Liver (tissue), 9 donors: Measurements from ENCODE around the gene BUB3. TPM values are rescaled to one million over a fixed set of nuclear protein-coding genes. Genes with fewer than 3 reads are reported as not detected.

ENCODE experiments used
- DNase-seq: peaks from one replicate; pipeline ENCODE4 v3.0.0-alpha.2; 2017; ENCODE audit warnings: low spot score
- H3K27ac ChIP-seq, 2 donors: one replicate each; pipeline ENCODE4 v1.7.0; 2013; ENCODE audit warnings: inconsistent platforms in 2 of 2, low read length in 2 of 2, control low read depth in 1 of 2, low read depth in 1 of 2, mild to moderate bottlenecking in 1 of 2
- H3K27me3 ChIP-seq, 4 donors: one replicate each; pipeline versions ENCODE4 v1.6.1 to v1.7.0; 2013; ENCODE audit warnings: low read length in 3 of 4, inconsistent platforms in 1 of 4, mild to moderate bottlenecking in 1 of 4, moderate library complexity in 1 of 4; ENCODE audit not compliant: control insufficient read depth in 4 of 4, insufficient read depth in 4 of 4
- H3K36me3 ChIP-seq, 4 donors: one replicate each; pipeline versions ENCODE4 v1.6.1 to v1.7.0; 2013; ENCODE audit warnings: low read length in 3 of 4, mild to moderate bottlenecking in 3 of 4, low read depth in 1 of 4, moderate library complexity in 1 of 4; ENCODE audit not compliant: control insufficient read depth in 4 of 4, insufficient read depth in 3 of 4
- H3K4me1 ChIP-seq, 4 donors: one replicate each; pipeline versions ENCODE4 v1.6.1 to v1.7.0; 2013; ENCODE audit warnings: low read length in 3 of 4, mild to moderate bottlenecking in 3 of 4, moderate library complexity in 1 of 4; ENCODE audit not compliant: control insufficient read depth in 4 of 4, insufficient read depth in 4 of 4
- H3K4me3 ChIP-seq, 3 donors: one replicate each; pipeline versions ENCODE4 v1.6.1 to v1.7.0; 2013; ENCODE audit warnings: low read length in 3 of 3, control low read depth in 1 of 3, low read depth in 1 of 3, mild to moderate bottlenecking in 1 of 3
- H3K9ac ChIP-seq, 2 donors: one replicate each; pipeline ENCODE4 v1.7.0; 2013; ENCODE audit warnings: low read length in 2 of 2, mild to moderate bottlenecking in 2 of 2, moderate library complexity in 2 of 2, control low read depth in 1 of 2, low read depth in 1 of 2
- H3K9me3 ChIP-seq, 4 donors: one replicate each; pipeline versions ENCODE4 v1.6.1 to v1.7.0; 2013; ENCODE audit warnings: low read length in 3 of 4; ENCODE audit not compliant: control insufficient read depth in 4 of 4
- EGR1 ChIP-seq, 2 donors: IDR thresholded peaks; 2 replicates each; pipeline ENCODE4 v1.6.1; 2016 to 2018; ENCODE audit warnings: antibody characterized with exemption in 2 of 2, low read depth in 2 of 2
- FOXA1 ChIP-seq: IDR thresholded peaks from 2 replicates; pipeline ENCODE4 v1.6.1; 2016; ENCODE audit warnings: antibody characterized with exemption
- FOXA2 ChIP-seq: IDR thresholded peaks from 2 replicates; pipeline ENCODE4 v1.6.1; 2016; ENCODE audit warnings: antibody characterized with exemption
- GABPA ChIP-seq, 2 donors: IDR thresholded peaks in 1 of 2; conservative IDR thresholded peaks in 1 of 2; 2 replicates each; pipeline ENCODE4 v1.6.1; 2016; ENCODE audit warnings: antibody characterized with exemption in 2 of 2, mild to moderate bottlenecking in 1 of 2, moderate library complexity in 1 of 2
- HNF4A ChIP-seq, 2 donors: conservative IDR thresholded peaks; 2 replicates each; pipeline ENCODE4 v1.6.1; 2016; ENCODE audit warnings: antibody characterized with exemption in 2 of 2, mild to moderate bottlenecking in 2 of 2
- HNF4G ChIP-seq: IDR thresholded peaks from 2 replicates; pipeline ENCODE4 v1.6.1; 2016; ENCODE audit warnings: antibody characterized with exemption
- JUND ChIP-seq, 2 donors: IDR thresholded peaks; 2 replicates each; pipeline ENCODE4 v1.6.1; 2016; ENCODE audit warnings: antibody characterized with exemption in 2 of 2
- MAX ChIP-seq: IDR thresholded peaks from 2 replicates; pipeline ENCODE4 v1.6.1; 2016; ENCODE audit warnings: antibody characterized with exemption
- NR2F2 ChIP-seq: IDR thresholded peaks from 2 replicates; pipeline ENCODE4 v1.6.1; 2016; ENCODE audit warnings: antibody characterized with exemption
- RAD21 ChIP-seq, 2 donors: IDR thresholded peaks; 2 replicates each; pipeline ENCODE4 v1.6.1; 2016; ENCODE audit warnings: antibody characterized with exemption in 2 of 2, mild to moderate bottlenecking in 2 of 2
- RXRA ChIP-seq, 2 donors: IDR thresholded peaks; 2 replicates each; pipeline ENCODE4 v1.6.1; 2017 to 2018; ENCODE audit warnings: antibody characterized with exemption in 2 of 2, mild to moderate bottlenecking in 1 of 2
- SP1 ChIP-seq: IDR thresholded peaks from 2 replicates; pipeline ENCODE4 v1.6.1; 2018; ENCODE audit warnings: antibody characterized with exemption, mild to moderate bottlenecking
- TAF1 ChIP-seq: conservative IDR thresholded peaks from 2 replicates; pipeline ENCODE4 v1.6.1; 2016; ENCODE audit warnings: antibody characterized with exemption, mild to moderate bottlenecking
- YY1 ChIP-seq: IDR thresholded peaks from 2 replicates; pipeline ENCODE4 v1.6.1; 2016; ENCODE audit warnings: antibody characterized with exemption, mild to moderate bottlenecking
- ZBTB33 ChIP-seq: IDR thresholded peaks from 2 replicates; pipeline ENCODE4 v1.6.1; 2016; ENCODE audit warnings: antibody characterized with exemption
- WGBS: extraction: QIAGEN DNeasy Blood & Tissue Kit; methylation state at CpG from one replicate; pipeline ENCODE4 v1.1.7; 2013; 5-methylcytosine and 5-hydroxymethylcytosine counted together
- polyA plus RNA-seq, 2 donors: library from polyadenylated mRNA; stranded (reverse) in 1 of 2; unstranded in 1 of 2; fragments of 200-250 nt in 1 of 2; fragments of >200 nt in 1 of 2; fragmentation: Nextera tagmentation in 1 of 2; extraction: Ambion mirVana in 1 of 2; gene quantifications; one replicate each; pipeline versions ENCODE4 v1.2.1 to v1.2.3, GENCODE V29; 2013 to 2015
- total RNA-seq, 2 donors: library from RNA; depleted of rRNA; stranded (reverse); fragments of >200 nt; gene quantifications; one replicate each; pipeline ENCODE4 v1.2.3, GENCODE V29; 2014
- TF ChIP-seq, protein P1 (sequence below): IDR thresholded peaks from 2 replicates; pipeline ENCODE4 v1.6.1; 2016; ENCODE audit warnings: antibody characterized with exemption
- TF ChIP-seq, protein P2 (sequence below): fragments of 150-350 bp; IDR thresholded peaks from 2 replicates; pipeline ENCODE4 v1.5.1; 2017; ENCODE audit warnings: improper control_type of control experiment, low read depth, low read length; ENCODE audit not compliant: missing input control
- TF ChIP-seq, protein P3 (sequence below): IDR thresholded peaks from 2 replicates; pipeline ENCODE4 v1.6.1; 2016; ENCODE audit warnings: antibody characterized with exemption, mild to moderate bottlenecking
- donor health status: healthy.
- donor health status: healthy.
- donor health status: healthy.
- donor health status: healthy.
- donor health status: healthy.

Gene BUB3
- total and polyA plus RNA-seq, 4 donors = 27.1 to 90.9 (median 41.6) TPM

- WGBS = 95% methylated on average over 6 of the region's 6 CpGs
- H3K9me3 ChIP-seq = peaks cover 2 to 8% (median 5%) of the 10 kb centered on the region in 4 donors
- no peaks in the 10 kb centered on the region for H3K36me3 ChIP-seq
- TF ChIP-seq HNF4G (no peak), FOXA2 (peak; percentile 97), EGR1 (IDR thresholded peaks at IDR 0.05; ENCODE audit: low read depth in 2 of 2) (no peak), GABPA (IDR thresholded peaks at IDR 0.05 in 1 of 2, conservative IDR thresholded peaks at IDR 0.05 in 1 of 2) (peak in 1 of 2 donors; percentile 62), SP1 (peak; percentile 82), YY1 (no peak), TAF1 (no peak), RAD21 (IDR thresholded peaks at IDR 0.05) (peak; percentile 54 to 60), FOXA1 (peak; percentile 91), NR2F2 (no peak), HNF4A (conservative IDR thresholded peaks at IDR 0.05) (peak; percentile 65 to 76), ZBTB33 (peak; percentile 68), RXRA (IDR thresholded peaks at IDR 0.05) (peak; percentile 86 to 96), MAX (no peak), JUND (IDR thresholded peaks at IDR 0.05) (peak; percentile 97 to 98)
- TF ChIP-seq, protein P1, sequence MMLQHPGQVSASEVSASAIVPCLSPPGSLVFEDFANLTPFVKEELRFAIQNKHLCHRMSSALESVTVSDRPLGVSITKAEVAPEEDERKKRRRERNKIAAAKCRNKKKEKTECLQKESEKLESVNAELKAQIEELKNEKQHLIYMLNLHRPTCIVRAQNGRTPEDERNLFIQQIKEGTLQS = peak; percentile 86
- TF ChIP-seq, protein P2, sequence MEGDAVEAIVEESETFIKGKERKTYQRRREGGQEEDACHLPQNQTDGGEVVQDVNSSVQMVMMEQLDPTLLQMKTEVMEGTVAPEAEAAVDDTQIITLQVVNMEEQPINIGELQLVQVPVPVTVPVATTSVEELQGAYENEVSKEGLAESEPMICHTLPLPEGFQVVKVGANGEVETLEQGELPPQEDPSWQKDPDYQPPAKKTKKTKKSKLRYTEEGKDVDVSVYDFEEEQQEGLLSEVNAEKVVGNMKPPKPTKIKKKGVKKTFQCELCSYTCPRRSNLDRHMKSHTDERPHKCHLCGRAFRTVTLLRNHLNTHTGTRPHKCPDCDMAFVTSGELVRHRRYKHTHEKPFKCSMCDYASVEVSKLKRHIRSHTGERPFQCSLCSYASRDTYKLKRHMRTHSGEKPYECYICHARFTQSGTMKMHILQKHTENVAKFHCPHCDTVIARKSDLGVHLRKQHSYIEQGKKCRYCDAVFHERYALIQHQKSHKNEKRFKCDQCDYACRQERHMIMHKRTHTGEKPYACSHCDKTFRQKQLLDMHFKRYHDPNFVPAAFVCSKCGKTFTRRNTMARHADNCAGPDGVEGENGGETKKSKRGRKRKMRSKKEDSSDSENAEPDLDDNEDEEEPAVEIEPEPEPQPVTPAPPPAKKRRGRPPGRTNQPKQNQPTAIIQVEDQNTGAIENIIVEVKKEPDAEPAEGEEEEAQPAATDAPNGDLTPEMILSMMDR = no peak
- TF ChIP-seq, protein P3, sequence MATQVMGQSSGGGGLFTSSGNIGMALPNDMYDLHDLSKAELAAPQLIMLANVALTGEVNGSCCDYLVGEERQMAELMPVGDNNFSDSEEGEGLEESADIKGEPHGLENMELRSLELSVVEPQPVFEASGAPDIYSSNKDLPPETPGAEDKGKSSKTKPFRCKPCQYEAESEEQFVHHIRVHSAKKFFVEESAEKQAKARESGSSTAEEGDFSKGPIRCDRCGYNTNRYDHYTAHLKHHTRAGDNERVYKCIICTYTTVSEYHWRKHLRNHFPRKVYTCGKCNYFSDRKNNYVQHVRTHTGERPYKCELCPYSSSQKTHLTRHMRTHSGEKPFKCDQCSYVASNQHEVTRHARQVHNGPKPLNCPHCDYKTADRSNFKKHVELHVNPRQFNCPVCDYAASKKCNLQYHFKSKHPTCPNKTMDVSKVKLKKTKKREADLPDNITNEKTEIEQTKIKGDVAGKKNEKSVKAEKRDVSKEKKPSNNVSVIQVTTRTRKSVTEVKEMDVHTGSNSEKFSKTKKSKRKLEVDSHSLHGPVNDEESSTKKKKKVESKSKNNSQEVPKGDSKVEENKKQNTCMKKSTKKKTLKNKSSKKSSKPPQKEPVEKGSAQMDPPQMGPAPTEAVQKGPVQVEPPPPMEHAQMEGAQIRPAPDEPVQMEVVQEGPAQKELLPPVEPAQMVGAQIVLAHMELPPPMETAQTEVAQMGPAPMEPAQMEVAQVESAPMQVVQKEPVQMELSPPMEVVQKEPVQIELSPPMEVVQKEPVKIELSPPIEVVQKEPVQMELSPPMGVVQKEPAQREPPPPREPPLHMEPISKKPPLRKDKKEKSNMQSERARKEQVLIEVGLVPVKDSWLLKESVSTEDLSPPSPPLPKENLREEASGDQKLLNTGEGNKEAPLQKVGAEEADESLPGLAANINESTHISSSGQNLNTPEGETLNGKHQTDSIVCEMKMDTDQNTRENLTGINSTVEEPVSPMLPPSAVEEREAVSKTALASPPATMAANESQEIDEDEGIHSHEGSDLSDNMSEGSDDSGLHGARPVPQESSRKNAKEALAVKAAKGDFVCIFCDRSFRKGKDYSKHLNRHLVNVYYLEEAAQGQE = peak; percentile 70
- no peak for DNase-seq
- no peaks in the 10 kb centered on the region for H3K27me3 ChIP-seq
- H3K9ac ChIP-seq = peak overlapping the region in 1 of 2 donors; percentile 8
- H3K27ac ChIP-seq = peak overlapping the region; percentile 75 to 83
- peaks cover 0 to 14% (median 8%) of the 10 kb centered on the region in 4 donors for H3K4me1 ChIP-seq
- no peak overlapping the region for H3K4me3 ChIP-seq
Measured at GRCh38 chr10:123203393-123204126, 49.4 kb downstream of the BUB3 start.
